H1 (cell line): ENCODE data around the gene QPCT. TPM values are rescaled to one million over a fixed set of nuclear protein-coding genes. Genes with fewer than 3 reads are reported as not detected.

ENCODE experiments used
- CTCF ChIA-PET: fragments of 300-600 bp; sonication (Branson Sonifier 250); formaldehyde crosslinking; loops from one replicate; lab custom pipeline; 2021; ENCODE audit not compliant: partially characterized antibody; lab: Charles Lee
- POLR2A ChIA-PET: fragments of 300-600 bp; sonication (Branson Sonifier 250); formaldehyde crosslinking; loops from one replicate; lab custom pipeline; 2021; ENCODE audit warnings: inconsistent platforms; ENCODE audit not compliant: partially characterized antibody; lab: Charles Lee
- DNase-seq, 2 experiments: peaks; one replicate each; pipeline versions ENCODE4 v3.0.0 to v3.0.0-alpha.2; 2010 to 2022; ENCODE audit warnings: low spot score in 2 of 2, low read depth in 1 of 2, mixed read lengths in 1 of 2
- FAIRE-seq: peaks from 2 replicates; lab custom pipeline; 2011; peaks lifted over from hg19 to GRCh38; lab: Jason Lieb, UNC
- H2AFZ ChIP-seq: 2 replicates; pipeline ENCODE4 v1.8.1; 2012; ENCODE audit warnings: low read length, inconsistent platforms
- H2AK5ac ChIP-seq: 2 replicates; pipeline ENCODE4 v1.6.1; 2013; ENCODE audit warnings: low read depth, low read length
- H2BK120ac ChIP-seq: replicated peaks from 2 replicates; pipeline ENCODE3; 2013; ENCODE audit warnings: low read depth, low read length, inconsistent platforms
- H2BK12ac ChIP-seq: 2 replicates; pipeline ENCODE4 v1.6.1; 2013; ENCODE audit warnings: low read depth, low read length
- H2BK15ac ChIP-seq: 2 replicates; pipeline ENCODE4 v1.6.1; 2013; ENCODE audit warnings: low read length
- H2BK20ac ChIP-seq: 2 replicates; pipeline ENCODE4 v1.6.1; 2013; ENCODE audit warnings: low read length
- H2BK5ac ChIP-seq: 2 replicates; pipeline ENCODE4 v1.6.1; 2013; ENCODE audit warnings: low read depth, low read length
- H3K14ac ChIP-seq: 2 replicates; pipeline ENCODE4 v1.6.1; 2013; ENCODE audit warnings: inconsistent platforms; ENCODE audit not compliant: insufficient read length
- H3K18ac ChIP-seq: 2 replicates; pipeline ENCODE4 v1.6.1; 2013; ENCODE audit warnings: low read length; ENCODE audit errors: extremely low read depth
- H3K23ac ChIP-seq: 2 replicates; pipeline ENCODE4 v1.6.1; 2013; ENCODE audit warnings: inconsistent platforms; ENCODE audit not compliant: insufficient read length
- H3K23me2 ChIP-seq: 2 replicates; pipeline ENCODE4 v1.6.1; 2013; ENCODE audit warnings: low read depth, low read length
- H3K27ac ChIP-seq: 2 replicates; pipeline ENCODE4 v1.6.1; 2011; ENCODE audit warnings: low read depth, low read length, inconsistent platforms
- H3K27me3 ChIP-seq, 4 experiments: replicated peaks in 1 of 4; 1 replicate in 1 of 4; 2 replicates in 3 of 4; pipeline versions ENCODE4 v1.6.1 to v1.8.1; 2011 to 2013; ENCODE audit warnings: low read length in 3 of 4, mild to moderate bottlenecking in 3 of 4, inconsistent platforms in 2 of 4, mixed read lengths in 2 of 4, moderate library complexity in 1 of 4; ENCODE audit not compliant: control insufficient read depth in 3 of 4, insufficient read depth in 3 of 4; ENCODE audit errors: extremely low read depth in 1 of 4
- H3K36me3 ChIP-seq, 4 experiments: 2 replicates each; pipeline versions ENCODE4 v1.6.1 to v1.8.1; 2011 to 2013; ENCODE audit warnings: mild to moderate bottlenecking in 4 of 4, low read length in 3 of 4, moderate library complexity in 2 of 4, control low read depth in 1 of 4, inconsistent platforms in 1 of 4; ENCODE audit not compliant: insufficient read depth in 4 of 4, control insufficient read depth in 2 of 4
- H3K4ac ChIP-seq: replicated peaks from 2 replicates; pipeline ENCODE3; 2013; ENCODE audit warnings: low read length, low read depth, mixed read lengths, inconsistent platforms; ENCODE audit not compliant: insufficient read length
- H3K4me1 ChIP-seq, 4 experiments: replicated peaks in 1 of 4; 1 replicate in 1 of 4; 2 replicates in 3 of 4; pipeline versions ENCODE4 v1.6.1 to v1.8.1; 2011 to 2013; ENCODE audit warnings: low read length in 3 of 4, inconsistent platforms in 2 of 4, mixed read lengths in 1 of 4; ENCODE audit not compliant: insufficient read depth in 4 of 4, control insufficient read depth in 3 of 4
- H3K4me2 ChIP-seq, 2 experiments: 2 replicates each; pipeline versions ENCODE4 v1.6.1 to v1.8.1; 2011 to 2013; ENCODE audit warnings: low read depth in 2 of 2, low read length in 2 of 2, control low read depth in 1 of 2, inconsistent platforms in 1 of 2, mild to moderate bottlenecking in 1 of 2; ENCODE audit not compliant: insufficient read depth in 1 of 2
- H3K4me3 ChIP-seq, 4 experiments: fragments of 200-600, 300-600 bp in 1 of 4; sonication (generic), shearing (Covaris generic), sonication (Bioruptor Twin) in 1 of 4; 2 replicates each; pipeline versions ENCODE4 v1.5.1 to v1.8.1; 2011 to 2016; ENCODE audit warnings: low read length in 4 of 4, low read depth in 3 of 4, control low read depth in 2 of 4, inconsistent platforms in 2 of 4, mild to moderate bottlenecking in 2 of 4, mixed read lengths in 1 of 4, moderate library complexity in 1 of 4; ENCODE audit not compliant: insufficient read depth in 2 of 4; ENCODE audit errors: extremely low read depth in 1 of 4
- H3K56ac ChIP-seq: replicated peaks from 2 replicates; pipeline ENCODE3; 2013; ENCODE audit warnings: low read depth, mild to moderate bottlenecking, mixed read lengths, low read length, inconsistent platforms; ENCODE audit not compliant: insufficient read length
- H3K79me1 ChIP-seq: 2 replicates; pipeline ENCODE4 v1.6.1; 2013; ENCODE audit warnings: low read depth, low read length, control low read depth
- H3K79me2 ChIP-seq, 2 experiments: 2 replicates each; pipeline versions ENCODE4 v1.6.1 to v1.8.1; 2012 to 2013; ENCODE audit warnings: low read length in 2 of 2, mild to moderate bottlenecking in 2 of 2, inconsistent platforms in 1 of 2; ENCODE audit not compliant: insufficient read depth in 2 of 2, control insufficient read depth in 1 of 2
- H3K9ac ChIP-seq, 4 experiments: replicated peaks in 1 of 4; 1 replicate in 1 of 4; 2 replicates in 3 of 4; pipeline versions ENCODE4 v1.6.1 to v1.8.1; 2011 to 2013; ENCODE audit warnings: low read depth in 3 of 4, low read length in 3 of 4, control low read depth in 2 of 4, mild to moderate bottlenecking in 2 of 4, moderate library complexity in 2 of 4, inconsistent platforms in 1 of 4; ENCODE audit errors: extremely low read depth in 1 of 4
- H3K9me3 ChIP-seq, 2 experiments: 2 replicates each; pipeline versions ENCODE4 v1.6.1 to v1.8.1; 2012 to 2013; ENCODE audit warnings: mild to moderate bottlenecking in 2 of 2, moderate library complexity in 2 of 2, control low read depth in 1 of 2, inconsistent platforms in 1 of 2, low read depth in 1 of 2, low read length in 1 of 2, mixed read lengths in 1 of 2; ENCODE audit not compliant: insufficient read depth in 2 of 2
- H4K20me1 ChIP-seq, 2 experiments: replicated peaks in 1 of 2; 2 replicates each; pipeline versions ENCODE3 to v1.8.1; 2011 to 2013; ENCODE audit warnings: inconsistent platforms in 2 of 2, low read length in 2 of 2, mild to moderate bottlenecking in 1 of 2; ENCODE audit not compliant: insufficient read depth in 2 of 2, control insufficient read depth in 1 of 2
- H4K5ac ChIP-seq: 2 replicates; pipeline ENCODE4 v1.6.1; 2013; ENCODE audit warnings: low read length, low read depth, mixed read lengths, inconsistent platforms; ENCODE audit not compliant: insufficient read length
- H4K8ac ChIP-seq: 2 replicates; pipeline ENCODE4 v1.8.0; 2013; ENCODE audit warnings: mild to moderate bottlenecking, moderate library complexity, low read length, inconsistent platforms; ENCODE audit not compliant: insufficient read depth; ENCODE audit errors: extremely low read depth
- H4K91ac ChIP-seq: replicated peaks from 2 replicates; pipeline ENCODE3; 2013; ENCODE audit warnings: low read length, mixed read lengths, inconsistent platforms; ENCODE audit not compliant: insufficient read length
- ASH2L ChIP-seq: fragments of 200-600, 300-600 bp; sonication (generic); IDR thresholded peaks from one replicate; pipeline ENCODE4 v1.7.1; 2017; ENCODE audit warnings: low read length
- BACH1 ChIP-seq: IDR thresholded peaks from 2 replicates; pipeline ENCODE4 v1.6.1; 2012; ENCODE audit warnings: low read length, improper control_type of control experiment
- JUN ChIP-seq: IDR thresholded peaks from 2 replicates; pipeline ENCODE4 v1.6.1; 2011; ENCODE audit warnings: low read depth, mild to moderate bottlenecking, improper control_type of control experiment, low read length
- KDM5A ChIP-seq: fragments of 200-600 bp; IDR thresholded peaks from 2 replicates; pipeline ENCODE4 v1.7.1; 2012; ENCODE audit warnings: mild to moderate bottlenecking, low read length, inconsistent platforms, mixed read lengths
- PHF8 ChIP-seq: fragments of 200-600 bp; sonication (generic); conservative IDR thresholded peaks from 2 replicates; pipeline ENCODE4 v1.7.1; 2012; ENCODE audit warnings: low read depth, mild to moderate bottlenecking, inconsistent platforms, low read length, moderate library complexity
- SIX5 ChIP-seq: IDR thresholded peaks from 2 replicates; pipeline ENCODE4 v1.6.1; 2011; ENCODE audit warnings: mild to moderate bottlenecking, low read depth, low read length
- WGBS, 2 experiments: shearing (Covaris generic) in 1 of 2; methylation state at CpG; one replicate each; pipeline versions ENCODE4 v1.1.6 to v1.1.7; 2013 to 2015; ENCODE audit warnings: low lambda C conversion rate in 2 of 2, mixed read lengths in 2 of 2, inconsistent platforms in 1 of 2, low coverage in 1 of 2, missing lambda C conversion rate in 1 of 2; ENCODE audit not compliant: insufficient replicate concordance in 2 of 2, insufficient coverage in 1 of 2, insufficient read length in 1 of 2; ENCODE audit errors: extremely low coverage in 1 of 2, missing lambda C conversion rate in 1 of 2; 5-methylcytosine and 5-hydroxymethylcytosine counted together
- polyA plus RNA-seq, 7 experiments: library from polyadenylated mRNA; depleted of rRNA in 3 of 7; stranded (reverse) in 5 of 7; unstranded in 2 of 7; fragments of >200 nt in 5 of 7; fragments of 200-250 nt in 2 of 7; gene quantifications; 1 replicate in 5 of 7; 2 replicates in 1 of 7; 4 replicates in 1 of 7; pipeline versions ENCODE4 v1.2.1 to v1.2.3, GENCODE V29; 2011 to 2013; ENCODE audit warnings: missing spikeins in 2 of 7, mixed read lengths in 2 of 7
- total RNA-seq: library from RNA; stranded (reverse); fragmentation: NEBNext Ultra II Directional; extraction: Animal tissue kit (Norgen Biotek cat#: 25700); gene quantifications from 2 replicates; pipeline ENCODE4 v1.2.1, GENCODE V29; 2021

QPCT gene
- total and polyA plus RNA-seq, 2 of the 8 experiments (the other 6 are each of a cell fraction or from before 2014, with no cell fraction given), result 4.0 to 4.3 TPM

- no peak for DNase-seq
- H2AK5ac ChIP-seq, result no peak overlapping the region
- H3K23me2 ChIP-seq, result peaks cover 2% of the 10 kb centered on the region; the same call in 1 of the 2 replicates
- no peaks in the 10 kb centered on the region for H4K20me1 ChIP-seq
- 91% methylated on average over 5 of the region's 5 CpGs; no CpG with 5 or more reads in 1 of the 2 experiments for WGBS, 2 experiments
- ChIA-PET CTCF (interaction anchor here (0.6 to 3.3 kb wide), 6 partner anchors 12 to 501 kb away, joined by 3 to 11 read pairs (median 4); no protein-coding TSS in a partner anchor), POLR2A (no interaction called here)
- H3K14ac ChIP-seq, result no peak overlapping the region
- H4K8ac ChIP-seq, result no peak overlapping the region
- no peak overlapping the region for H3K56ac ChIP-seq
- H2BK5ac ChIP-seq, result no peak overlapping the region
- no peak overlapping the region for H3K4ac ChIP-seq
- no peak overlapping the region for H2BK20ac ChIP-seq
- no peaks in the 10 kb centered on the region for H3K79me2 ChIP-seq
- H4K5ac ChIP-seq, result no peak overlapping the region
- H3K4me3 ChIP-seq, result no peak overlapping the region
- H3K79me1 ChIP-seq, result no peaks in the 10 kb centered on the region
- H3K23ac ChIP-seq, result no peak overlapping the region
- H4K91ac ChIP-seq, result no peak overlapping the region
- H3K36me3 ChIP-seq, result no peaks in the 10 kb centered on the region
- no peak overlapping the region; the same call in 1 of the 2 replicates for H2BK12ac ChIP-seq
- H3K4me1 ChIP-seq, result no peaks in the 10 kb centered on the region
- H3K9me3 ChIP-seq, result no peaks in the 10 kb centered on the region
- FAIRE-seq, result no peak
- H2AFZ ChIP-seq, result no peak overlapping the region
- H3K18ac ChIP-seq, result no peak overlapping the region
- H2BK120ac ChIP-seq, result no peak overlapping the region
- H3K9ac ChIP-seq, result no peak overlapping the region
- H3K4me2 ChIP-seq, result no peak overlapping the region
- H3K27me3 ChIP-seq, result no peaks in the 10 kb centered on the region
- H3K27ac ChIP-seq, result no peak overlapping the region
- no peak overlapping the region for H2BK15ac ChIP-seq
- TF ChIP-seq KDM5A (no peak), PHF8 (no peak), ASH2L (no peak), JUN (no peak), SIX5 (no peak), BACH1 (no peak)
These were observed 35.5 kb downstream of the QPCT start for GRCh38 chr2:37379881-37380296.
